Measurements from ENCODE around the gene PSAPL1.

PSAPL1 gene

DNA sequence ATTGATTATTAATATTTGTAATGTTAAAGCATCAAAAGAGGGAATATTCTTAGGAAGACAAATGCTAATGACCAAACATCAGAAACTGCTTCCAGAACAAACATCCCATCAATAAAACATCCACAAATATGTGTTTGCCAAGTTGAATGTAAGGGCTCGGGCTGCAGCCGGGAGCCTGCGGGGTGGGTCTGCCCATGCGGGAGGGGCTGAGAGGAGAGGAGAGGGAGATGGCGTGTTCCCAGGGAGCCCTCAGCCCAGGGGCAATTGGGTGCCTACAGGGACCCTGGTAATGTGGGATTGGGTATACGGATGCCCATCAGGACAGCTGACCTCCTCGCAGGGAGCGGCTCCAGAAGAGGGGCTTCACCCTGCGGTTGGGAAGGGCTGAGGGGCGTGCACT lies 38.4 kb upstream of the PSAPL1 start:
- ATAC-seq (ENCODE audit: insufficient read depth, low read depth) (no peak), DNase-seq (no peak)
- peaks cover 9% of the 10 kb centered on the region; the same call in 1 of the 2 replicates for H4K20me1 ChIP-seq (ENCODE audit: insufficient read depth, low read length)
- H3K4me3 ChIP-seq (ENCODE audit: low read depth in 1 of 2, low read length in 2 of 2) = no peak overlapping the region
- no peaks in the 10 kb centered on the region for H3K4me1 ChIP-seq (ENCODE audit: insufficient read depth, low read length)
- H3K9me3 ChIP-seq (ENCODE audit: insufficient read depth, low read length, severe bottlenecking) = no peaks in the 10 kb centered on the region
- no peak overlapping the region for H2AFZ ChIP-seq (ENCODE audit: low read depth, low read length)
- no peak overlapping the region for H3K27ac ChIP-seq (ENCODE audit: low read length)
- no peak overlapping the region for H3K4me2 ChIP-seq (ENCODE audit: insufficient read depth, low read length)
- TF ChIP-seq, protein P1, sequence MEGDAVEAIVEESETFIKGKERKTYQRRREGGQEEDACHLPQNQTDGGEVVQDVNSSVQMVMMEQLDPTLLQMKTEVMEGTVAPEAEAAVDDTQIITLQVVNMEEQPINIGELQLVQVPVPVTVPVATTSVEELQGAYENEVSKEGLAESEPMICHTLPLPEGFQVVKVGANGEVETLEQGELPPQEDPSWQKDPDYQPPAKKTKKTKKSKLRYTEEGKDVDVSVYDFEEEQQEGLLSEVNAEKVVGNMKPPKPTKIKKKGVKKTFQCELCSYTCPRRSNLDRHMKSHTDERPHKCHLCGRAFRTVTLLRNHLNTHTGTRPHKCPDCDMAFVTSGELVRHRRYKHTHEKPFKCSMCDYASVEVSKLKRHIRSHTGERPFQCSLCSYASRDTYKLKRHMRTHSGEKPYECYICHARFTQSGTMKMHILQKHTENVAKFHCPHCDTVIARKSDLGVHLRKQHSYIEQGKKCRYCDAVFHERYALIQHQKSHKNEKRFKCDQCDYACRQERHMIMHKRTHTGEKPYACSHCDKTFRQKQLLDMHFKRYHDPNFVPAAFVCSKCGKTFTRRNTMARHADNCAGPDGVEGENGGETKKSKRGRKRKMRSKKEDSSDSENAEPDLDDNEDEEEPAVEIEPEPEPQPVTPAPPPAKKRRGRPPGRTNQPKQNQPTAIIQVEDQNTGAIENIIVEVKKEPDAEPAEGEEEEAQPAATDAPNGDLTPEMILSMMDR (IDR thresholded peaks at IDR 0.05; ENCODE audit: borderline replicate concordance, extremely low read depth, low read length, poor library complexity, severe bottlenecking) = no peak
- TF ChIP-seq EZH2 (IDR thresholded peaks at IDR 0.05; ENCODE audit: borderline replicate concordance, low read depth, low read length, severe bottlenecking) = no peak
- no peaks in the 10 kb centered on the region for H3K79me2 ChIP-seq (ENCODE audit: insufficient read depth, low read length)
- H3K9ac ChIP-seq (ENCODE audit: low read depth, low read length) = no peak overlapping the region
- no peaks in the 10 kb centered on the region for H3K36me3 ChIP-seq (ENCODE audit: insufficient read depth, low read length)
- H3K27me3 ChIP-seq (ENCODE audit: insufficient read depth, low read length, poor library complexity) = no peaks in the 10 kb centered on the region

- Histone ChIP-seq H2AFZ (ENCODE audit: low read depth, low read length) (no peak overlapping the region), H3K36me3 (ENCODE audit: insufficient read depth, low read length) (no peaks in the 10 kb centered on the region), H3K4me2 (ENCODE audit: insufficient read depth, low read length) (no peak overlapping the region), H4K20me1 (ENCODE audit: insufficient read depth, low read length) (peaks cover 9% of the 10 kb centered on the region; the same call in 1 of the 2 replicates), H3K4me1 (ENCODE audit: insufficient read depth, low read length) (no peaks in the 10 kb centered on the region), H3K9me3 (ENCODE audit: insufficient read depth, low read length, severe bottlenecking) (no peaks in the 10 kb centered on the region), H3K27ac (ENCODE audit: low read length) (no peak overlapping the region), H3K79me2 (ENCODE audit: insufficient read depth, low read length) (no peaks in the 10 kb centered on the region), H3K9ac (ENCODE audit: low read depth, low read length) (no peak overlapping the region), H3K27me3 (ENCODE audit: insufficient read depth, low read length, poor library complexity) (no peaks in the 10 kb centered on the region), H3K4me3 (ENCODE audit: low read depth in 1 of 2, low read length in 2 of 2) (no peak overlapping the region)
- no peak for DNase-seq
- no peak for TF ChIP-seq EZH2 (IDR thresholded peaks at IDR 0.05; ENCODE audit: borderline replicate concordance, low read depth, low read length, severe bottlenecking)
- TF ChIP-seq, protein P1 (IDR thresholded peaks at IDR 0.05; ENCODE audit: borderline replicate concordance, extremely low read depth, low read length, poor library complexity, severe bottlenecking) = no peak
- ATAC-seq (ENCODE audit: insufficient read depth, low read depth) = no peak
Measured at GRCh38 chr4:7472442-7473013, 37.8 kb upstream of the PSAPL1 start.

- no peak overlapping the region for H3K9ac ChIP-seq (ENCODE audit: low read depth, low read length)
- no peaks in the 10 kb centered on the region for H3K79me2 ChIP-seq (ENCODE audit: insufficient read depth, low read length)
- TF ChIP-seq EZH2 (IDR thresholded peaks at IDR 0.05; ENCODE audit: borderline replicate concordance, low read depth, low read length, severe bottlenecking) = no peak
- TF ChIP-seq, protein P1 (IDR thresholded peaks at IDR 0.05; ENCODE audit: borderline replicate concordance, extremely low read depth, low read length, poor library complexity, severe bottlenecking) = no peak
- ATAC-seq (ENCODE audit: insufficient read depth, low read depth) (no peak), DNase-seq (no peak)
- H3K4me1 ChIP-seq (ENCODE audit: insufficient read depth, low read length) = no peaks in the 10 kb centered on the region
- no peak overlapping the region for H3K4me3 ChIP-seq (ENCODE audit: low read depth in 1 of 2, low read length in 2 of 2)
- H3K36me3 ChIP-seq (ENCODE audit: insufficient read depth, low read length) = no peaks in the 10 kb centered on the region
- H3K4me2 ChIP-seq (ENCODE audit: insufficient read depth, low read length) = no peak overlapping the region
- no peaks in the 10 kb centered on the region for H3K9me3 ChIP-seq (ENCODE audit: insufficient read depth, low read length, severe bottlenecking)
- H4K20me1 ChIP-seq (ENCODE audit: insufficient read depth, low read length) = peaks cover 9% of the 10 kb centered on the region; the same call in 1 of the 2 replicates
- H3K27me3 ChIP-seq (ENCODE audit: insufficient read depth, low read length, poor library complexity) = no peaks in the 10 kb centered on the region
- H2AFZ ChIP-seq (ENCODE audit: low read depth, low read length) = no peak overlapping the region
- H3K27ac ChIP-seq (ENCODE audit: low read length) = no peak overlapping the region
Measured at GRCh38 chr4:7470522-7471128, 35.9 kb upstream of the PSAPL1 start.
